GM18909 (cell line): Measurements from ENCODE around the gene SLC16A11.
"Not testable (repeated sequence)": the region's sequence is repeated elsewhere in the genome, so short reads cannot be mapped to it uniquely, and the experiment has no call there.

Source experiments
- ATAC-seq: cut with Tn5 transposase; IDR thresholded peaks from one replicate; pipeline ENCODE4 v1.9.1; 2021; ENCODE audit warnings: mild to moderate bottlenecking; ENCODE audit not compliant: unreplicated experiment, poor library complexity

SLC16A11 gene

DNA sequence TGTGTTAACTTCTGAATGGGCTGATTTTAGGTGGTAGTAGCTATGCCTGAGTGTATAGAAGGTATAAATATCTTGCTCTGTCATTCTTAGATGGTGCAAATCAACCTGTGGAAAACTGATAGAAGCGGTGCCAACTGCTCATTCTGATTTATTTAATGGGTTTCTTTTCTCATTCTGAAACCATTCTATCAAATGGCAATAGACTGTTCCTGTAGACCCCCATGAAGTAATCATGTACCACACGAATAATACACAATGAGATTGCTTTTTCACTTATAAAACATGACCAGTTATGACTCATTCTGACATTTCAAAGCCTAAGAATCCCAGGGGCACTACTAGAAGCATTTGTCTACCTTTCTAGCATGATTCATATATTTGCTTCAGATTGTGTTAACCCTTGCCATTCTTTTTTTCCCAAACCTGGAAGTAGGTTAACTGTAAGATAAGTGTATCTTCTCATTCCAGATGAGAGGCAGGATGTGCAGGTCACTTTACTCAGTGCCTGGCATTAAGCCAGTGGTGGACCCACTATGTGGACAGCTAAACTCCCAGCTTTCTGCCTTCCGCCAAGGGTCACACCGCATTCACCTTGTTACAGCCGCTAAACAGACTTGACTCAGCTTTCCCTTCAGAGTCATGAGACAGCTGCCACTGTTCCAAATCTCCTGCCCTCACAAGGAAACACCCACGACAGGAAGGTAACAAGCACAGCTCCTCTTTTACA is 16.4 kb upstream of the SLC16A11 start:
- ATAC-seq, result no peak

DNA sequence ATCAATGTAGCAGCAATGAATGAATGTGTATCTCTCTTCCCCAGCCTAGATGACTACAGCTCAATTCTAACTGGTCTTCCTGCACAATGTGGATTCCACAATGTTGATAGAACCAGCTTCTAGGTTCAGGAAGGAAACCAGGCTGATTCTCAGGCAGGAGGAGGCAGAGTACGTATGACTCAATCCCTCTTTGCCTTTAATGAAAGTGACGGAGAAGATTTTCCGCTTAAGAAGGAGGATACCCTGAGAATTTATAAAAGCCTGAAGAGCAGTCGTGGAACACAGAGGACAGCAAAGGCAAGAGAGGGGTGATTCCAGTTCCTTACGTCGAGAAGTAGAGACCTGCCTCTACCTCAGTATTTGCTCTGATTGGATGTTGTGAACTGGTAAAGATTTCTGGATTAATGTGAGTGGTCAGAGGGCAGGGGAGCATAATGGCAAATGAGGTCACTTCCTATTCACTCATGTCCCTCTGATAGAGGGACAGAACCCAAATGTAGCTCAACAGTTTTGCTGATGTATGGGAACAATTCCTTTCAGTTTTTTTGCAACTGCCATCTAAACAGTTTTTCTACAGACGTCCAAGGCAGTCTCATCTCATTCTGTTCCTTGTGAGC is 15.0 kb upstream of the SLC16A11 start:
- no peak for ATAC-seq

DNA sequence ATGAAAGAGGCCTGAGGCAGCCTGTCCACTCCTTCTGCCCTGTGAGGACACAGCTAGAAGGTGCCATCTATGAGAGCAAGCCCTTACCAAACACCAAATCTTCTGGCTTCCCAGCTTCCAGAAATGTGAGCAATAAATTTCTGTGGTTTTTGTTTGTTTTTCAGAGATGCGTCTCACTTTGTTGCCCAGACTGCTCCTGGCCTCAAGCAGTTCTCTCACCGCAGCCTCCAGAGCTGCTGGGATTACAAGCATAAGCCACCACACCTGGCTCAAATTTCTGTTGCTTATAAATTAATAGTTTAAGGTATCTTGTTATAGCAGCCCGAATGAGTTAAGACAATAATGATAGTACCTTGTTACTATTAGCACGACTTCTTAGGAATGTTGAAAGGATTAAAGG is 12.5 kb upstream of the SLC16A11 start:
- ATAC-seq, result no peak

DNA sequence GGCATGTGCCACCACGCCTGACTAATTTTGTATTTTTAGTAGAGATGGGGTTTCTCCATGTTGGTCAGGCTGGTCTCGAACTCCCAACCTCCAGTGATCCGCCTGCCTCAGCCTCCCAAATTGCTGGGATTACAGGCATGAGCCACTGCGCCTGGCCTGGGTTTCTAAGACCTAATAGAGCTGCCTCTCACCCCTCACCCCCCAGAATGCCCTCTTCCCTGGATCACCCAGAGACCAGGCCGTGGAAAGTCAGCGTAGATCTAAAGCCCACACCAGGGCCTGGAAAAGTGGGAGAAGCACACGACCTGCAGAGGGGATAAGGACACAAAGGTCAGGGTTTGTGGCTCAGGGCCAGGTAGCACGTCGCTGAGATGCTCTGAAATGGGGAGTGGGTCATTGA is 6.7 kb upstream of the SLC16A11 start:
- not testable (repeated sequence) for ATAC-seq

DNA sequence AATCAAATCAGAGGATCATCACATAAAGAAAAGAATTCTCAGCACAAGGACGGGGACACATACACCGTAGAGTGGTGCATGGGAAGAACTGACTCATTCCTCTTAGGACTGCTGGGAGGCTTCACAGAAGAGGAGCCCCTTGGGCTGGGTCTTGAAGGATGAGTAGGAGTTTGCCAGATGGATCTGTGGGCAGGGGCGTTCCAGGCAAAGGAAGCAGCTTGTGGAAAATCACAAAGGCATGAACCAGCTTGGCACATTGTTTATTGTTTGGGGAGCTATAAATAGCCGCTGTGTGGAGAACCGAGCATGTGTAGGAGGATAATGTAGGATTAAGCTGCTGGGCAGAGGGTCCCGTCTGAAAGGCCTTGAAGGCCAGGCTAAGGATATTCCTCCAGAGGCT is 5.1 kb upstream of the SLC16A11 start:
- no peak for ATAC-seq

DNA sequence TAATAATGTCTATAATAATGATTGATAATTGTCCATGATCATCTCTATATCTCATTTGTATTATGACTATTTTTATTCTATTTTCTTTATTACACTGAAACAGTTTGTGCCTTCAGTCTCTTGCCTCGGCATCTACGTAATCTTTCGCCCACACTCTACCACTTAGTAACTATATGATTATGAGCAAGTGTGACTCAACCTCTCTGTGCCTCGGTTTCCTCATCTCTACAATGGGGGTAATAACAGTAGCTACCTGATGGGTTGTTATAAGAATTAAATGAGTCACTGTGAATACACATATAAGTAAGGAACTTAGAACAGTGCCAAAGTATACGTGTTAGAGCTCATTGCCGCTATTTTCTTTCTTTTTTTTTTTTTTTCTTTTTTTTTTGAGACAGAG is 3.7 kb upstream of the SLC16A11 start:
- ATAC-seq, result no peak

DNA sequence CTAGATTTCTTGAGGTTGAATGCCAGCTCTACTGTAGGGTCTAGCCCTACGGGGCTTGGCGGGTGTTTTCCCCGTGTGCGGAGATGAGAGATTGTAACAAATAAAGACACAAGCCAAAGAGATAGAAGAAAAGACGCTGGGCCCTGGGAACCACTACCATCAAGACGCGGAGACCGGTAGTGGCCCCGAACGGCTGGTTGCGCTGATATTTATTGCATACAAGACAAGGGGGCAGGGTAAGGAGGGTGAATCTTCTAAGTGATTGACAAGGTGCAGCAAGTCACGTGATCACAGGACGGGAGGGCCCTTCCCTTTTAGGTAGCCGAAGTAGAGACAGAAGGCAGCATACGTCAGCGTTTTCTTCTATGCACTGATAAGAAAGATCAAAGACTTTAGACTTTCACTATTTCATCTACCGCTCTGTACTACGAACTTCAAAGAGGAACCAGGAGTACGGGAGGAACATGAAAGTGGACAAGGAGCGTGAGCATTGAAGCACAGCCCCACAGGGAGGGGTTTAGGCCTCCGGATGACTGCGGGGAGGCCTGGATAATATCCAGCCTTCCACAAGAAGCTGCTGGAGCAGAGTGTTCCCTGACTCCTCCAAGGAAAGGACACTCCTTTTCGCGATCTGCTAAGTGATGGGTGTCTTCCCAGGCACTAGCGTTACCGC is 3.0 kb upstream of the SLC16A11 start:
- ATAC-seq, result not testable (repeated sequence)

DNA sequence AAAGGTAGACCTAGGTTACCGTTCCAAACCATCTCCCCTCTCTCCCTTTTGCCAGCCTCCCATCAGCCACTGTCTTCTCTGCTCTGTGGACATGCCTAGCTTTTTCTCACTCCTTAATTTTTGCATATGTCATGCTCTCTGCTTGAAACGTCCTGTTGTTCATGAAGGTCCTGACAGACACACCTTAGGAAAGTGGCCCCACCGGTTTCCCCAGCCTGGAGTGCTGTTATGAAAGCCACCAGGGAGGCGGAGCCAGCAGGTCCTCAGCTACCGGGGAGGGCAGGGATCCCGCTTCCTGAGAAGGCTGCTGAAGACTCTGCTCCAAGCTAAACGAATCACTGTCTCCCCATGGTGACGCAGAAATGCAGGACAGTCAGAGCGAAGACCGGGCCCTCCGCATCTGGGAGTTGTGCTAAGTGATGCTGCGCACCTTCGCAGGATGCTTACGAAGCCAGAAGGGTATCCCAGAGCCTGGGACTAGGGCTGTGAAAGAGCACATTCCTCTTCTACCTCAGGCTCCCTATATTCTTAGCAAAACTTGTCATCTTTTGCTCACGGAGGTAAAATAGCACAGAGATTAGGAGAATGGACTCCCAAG is 2.3 kb upstream of the SLC16A11 start:
- no peak for ATAC-seq

DNA sequence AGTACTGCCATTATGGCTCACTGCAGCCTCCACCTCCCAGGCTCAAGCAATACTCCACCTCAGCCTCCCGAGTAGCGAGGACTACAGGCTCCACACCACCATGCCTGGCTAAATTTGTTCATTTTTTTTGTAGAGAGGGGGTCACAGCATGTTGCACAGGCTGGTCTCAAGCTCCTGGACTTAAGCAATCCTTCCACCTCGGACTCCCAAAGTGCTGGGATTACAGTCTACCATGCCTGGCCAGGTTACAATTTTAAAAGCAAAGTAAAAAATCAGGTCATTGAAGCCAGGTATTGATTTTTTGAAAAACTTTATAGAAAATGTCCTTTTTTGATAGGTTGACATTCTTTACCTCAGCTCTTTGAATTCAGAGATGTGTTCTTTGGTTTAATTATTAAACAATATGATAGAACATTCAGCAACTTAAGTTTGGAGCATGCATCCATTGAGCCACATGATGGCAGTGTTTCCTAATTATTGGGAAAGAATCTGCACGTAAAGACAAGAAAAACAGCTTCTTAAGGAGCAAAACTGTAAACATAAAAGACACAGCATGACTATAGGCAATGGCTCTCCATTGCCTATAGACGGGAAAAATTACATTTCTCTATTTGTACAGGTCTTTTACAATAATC is 1.7 kb upstream of the SLC16A11 start:
- no peak for ATAC-seq

DNA sequence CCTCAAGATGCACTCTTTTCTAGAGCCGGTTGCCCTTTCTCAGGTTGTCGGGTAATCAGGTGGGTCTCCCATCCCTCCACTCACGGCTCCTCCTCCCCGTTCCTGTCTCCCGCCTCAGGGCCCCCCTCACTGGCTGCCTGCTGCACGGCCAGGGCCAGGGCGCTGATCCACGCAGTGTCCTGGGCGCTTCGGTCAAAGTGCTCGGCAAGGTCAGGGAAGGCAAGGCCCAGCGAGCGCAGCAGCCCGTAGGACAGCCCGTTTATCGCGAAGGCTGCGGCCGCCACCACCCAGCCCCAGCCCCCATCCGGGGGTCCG is 753 bp downstream of the SLC16A11 start:
- no peak for ATAC-seq

DNA sequence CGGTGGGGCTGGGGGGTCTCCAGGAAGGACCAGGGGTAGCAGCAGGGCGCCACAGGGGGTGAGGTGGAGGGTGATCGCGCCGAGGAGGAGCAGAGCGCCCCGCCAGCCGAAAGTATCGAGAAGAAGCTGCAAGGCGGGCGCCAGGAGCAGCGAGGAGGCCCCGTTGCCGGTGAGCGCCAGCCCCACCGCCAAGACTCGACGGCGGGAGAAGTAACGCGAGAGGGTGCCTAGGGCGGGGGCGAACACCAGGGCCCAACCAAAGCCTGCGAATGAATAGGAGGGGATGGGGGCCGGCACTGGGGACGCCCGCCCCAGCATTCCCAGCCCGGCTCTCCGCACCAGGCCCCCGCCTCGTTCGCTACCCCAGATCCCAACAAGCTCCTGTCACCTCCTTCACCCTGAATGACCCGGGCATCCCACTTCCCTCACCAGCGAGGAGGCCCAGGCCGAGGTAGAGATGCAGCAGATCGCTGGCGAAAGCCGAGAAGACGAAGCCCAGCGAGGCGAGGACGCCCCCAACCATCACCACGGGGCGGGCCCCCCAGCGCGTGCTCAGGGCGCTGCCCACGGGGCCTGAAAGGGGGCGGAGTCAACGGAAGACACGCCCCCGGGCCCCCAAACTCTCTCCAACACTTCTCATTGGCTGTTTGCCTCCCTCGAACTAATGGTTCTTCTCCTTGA is 1.3 kb downstream of the SLC16A11 start:
- ATAC-seq, result no peak

DNA sequence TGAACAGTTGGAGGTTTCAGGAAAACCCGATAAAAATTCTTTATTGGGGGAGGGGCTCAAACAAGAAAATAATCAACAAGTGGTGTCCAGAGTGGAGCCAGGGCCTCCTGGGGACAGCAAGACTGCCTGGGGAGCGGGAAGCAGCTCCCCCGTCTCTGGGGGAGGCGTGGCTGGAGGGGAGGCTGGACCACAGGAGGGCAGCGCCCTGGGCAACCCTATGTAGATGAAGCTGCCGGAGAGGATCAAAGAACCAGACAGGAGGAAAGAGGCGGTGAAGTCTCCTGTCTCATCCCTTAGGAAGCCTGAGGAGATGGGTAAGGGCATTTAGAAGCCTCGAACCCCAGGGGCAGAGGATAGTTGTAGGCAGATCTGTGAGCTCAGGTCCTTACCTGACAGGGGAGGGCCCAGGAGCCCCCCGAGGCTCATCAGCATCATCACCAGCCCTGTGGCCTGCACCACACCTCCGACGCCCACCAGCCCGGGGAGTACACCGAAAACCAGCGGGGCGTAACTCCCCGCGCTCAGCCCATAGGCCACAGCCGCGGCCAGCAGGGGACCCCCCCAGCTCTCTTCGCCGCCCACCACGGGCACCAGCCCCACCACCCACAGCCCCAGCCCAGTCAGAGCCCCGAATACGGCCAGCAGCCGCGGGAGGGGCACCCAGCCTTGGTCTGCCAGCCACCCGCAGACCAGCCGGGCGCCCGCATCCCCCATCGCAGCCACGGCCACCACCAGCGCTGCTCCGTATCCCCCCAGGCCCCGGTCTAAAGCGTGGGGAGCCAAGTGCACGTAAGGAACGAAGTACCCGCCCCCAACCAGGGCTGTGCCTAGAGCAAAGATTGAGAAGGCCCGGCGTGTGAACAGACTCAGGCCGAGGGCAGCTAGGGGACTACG is 2.0 kb downstream of the SLC16A11 start:
- no peak for ATAC-seq

DNA sequence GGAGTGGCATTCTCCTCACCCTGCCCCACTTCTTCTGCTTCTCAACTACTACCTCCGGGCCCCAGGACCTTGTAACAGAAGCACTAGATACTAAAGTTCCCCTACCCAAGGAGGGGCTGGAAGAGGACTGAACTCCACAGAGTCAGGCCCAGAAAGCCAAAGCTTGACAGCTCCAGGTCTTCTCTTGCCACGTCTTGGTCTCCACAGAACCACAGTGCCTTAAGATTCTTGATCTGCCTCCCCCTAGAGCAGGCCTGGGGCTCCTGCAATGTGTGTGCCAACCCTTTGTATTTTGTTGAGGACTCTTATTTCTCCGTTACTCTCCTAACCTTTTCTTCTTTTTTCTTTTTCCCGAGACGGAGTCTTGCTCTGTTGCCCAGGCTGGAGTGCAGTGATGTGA is 4.1 kb downstream of the SLC16A11 start:
- ATAC-seq, result no peak

DNA sequence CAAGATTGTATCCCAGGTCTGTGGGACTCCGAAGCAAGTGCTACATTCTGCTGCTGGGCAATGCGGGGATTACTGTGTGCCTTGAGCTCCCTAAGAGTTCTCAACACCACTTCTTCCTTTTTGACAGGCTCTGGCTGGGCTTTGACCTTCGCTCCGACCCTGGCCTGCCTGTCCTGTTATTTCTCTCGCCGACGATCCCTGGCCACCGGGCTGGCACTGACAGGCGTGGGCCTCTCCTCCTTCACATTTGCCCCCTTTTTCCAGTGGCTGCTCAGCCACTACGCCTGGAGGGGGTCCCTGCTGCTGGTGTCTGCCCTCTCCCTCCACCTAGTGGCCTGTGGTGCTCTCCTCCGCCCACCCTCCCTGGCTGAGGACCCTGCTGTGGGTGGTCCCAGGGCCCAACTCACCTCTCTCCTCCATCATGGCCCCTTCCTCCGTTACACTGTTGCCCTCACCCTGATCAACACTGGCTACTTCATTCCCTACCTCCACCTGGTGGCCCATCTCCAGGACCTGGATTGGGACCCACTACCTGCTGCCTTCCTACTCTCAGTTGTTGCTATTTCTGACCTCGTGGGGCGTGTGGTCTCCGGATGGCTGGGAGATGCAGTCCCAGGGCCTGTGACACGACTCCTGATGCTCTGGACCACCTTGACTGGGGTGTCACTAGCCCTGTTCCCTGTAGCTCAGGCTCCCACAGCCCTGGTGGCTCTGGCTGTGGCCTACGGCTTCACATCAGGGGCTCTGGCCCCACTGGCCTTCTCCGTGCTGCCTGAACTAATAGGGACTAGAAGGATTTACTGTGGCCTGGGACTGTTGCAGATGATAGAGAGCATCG is 5.6 kb downstream of the SLC16A11 start:
- ATAC-seq, result no peak

DNA sequence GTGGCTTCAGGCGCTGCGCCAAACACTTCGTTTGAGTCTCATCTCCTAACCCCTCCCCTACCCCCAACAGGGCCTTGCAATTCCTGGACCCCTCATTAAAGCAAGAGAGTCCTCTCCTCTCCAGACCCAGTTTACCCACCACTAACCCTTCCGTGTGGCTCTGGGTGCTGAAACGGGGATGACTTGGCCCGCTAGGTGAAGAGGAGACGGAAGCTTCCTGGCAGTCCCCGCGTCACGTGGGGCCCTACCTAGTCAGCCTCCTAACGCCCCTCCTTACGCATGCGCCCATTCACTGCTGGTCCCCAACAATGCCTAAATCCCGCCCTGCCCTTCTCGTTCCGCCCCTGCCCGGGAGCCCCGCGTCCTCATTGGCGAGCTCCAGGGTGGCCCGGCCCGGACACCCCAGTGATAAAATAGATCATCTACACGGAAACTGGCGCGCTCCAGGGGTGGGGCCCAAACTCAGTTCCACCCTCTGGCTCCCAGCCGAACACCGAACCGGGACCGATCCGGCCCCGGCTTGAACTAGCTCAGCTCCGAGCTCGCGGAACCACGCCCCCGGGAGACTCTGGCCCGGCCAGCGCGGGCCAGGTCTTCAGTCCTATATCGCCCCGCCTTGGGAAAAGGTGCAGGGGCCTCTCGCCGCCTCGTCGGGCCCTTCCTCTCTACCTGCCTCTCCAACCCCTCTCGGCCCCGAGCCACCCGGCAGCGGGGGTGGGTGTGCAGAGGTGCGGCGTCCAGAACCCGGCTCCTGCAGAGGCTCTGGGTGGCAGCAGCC is 8.1 kb downstream of the SLC16A11 start, which contains the start of gene SLC16A13:
Gene SLC16A13 (plus strand): TSS at position 425 of the 778 bp plus-strand sequence. CDS start 368 bp downstream, outside the sequence.
- ATAC-seq, result peak; percentile 90

DNA sequence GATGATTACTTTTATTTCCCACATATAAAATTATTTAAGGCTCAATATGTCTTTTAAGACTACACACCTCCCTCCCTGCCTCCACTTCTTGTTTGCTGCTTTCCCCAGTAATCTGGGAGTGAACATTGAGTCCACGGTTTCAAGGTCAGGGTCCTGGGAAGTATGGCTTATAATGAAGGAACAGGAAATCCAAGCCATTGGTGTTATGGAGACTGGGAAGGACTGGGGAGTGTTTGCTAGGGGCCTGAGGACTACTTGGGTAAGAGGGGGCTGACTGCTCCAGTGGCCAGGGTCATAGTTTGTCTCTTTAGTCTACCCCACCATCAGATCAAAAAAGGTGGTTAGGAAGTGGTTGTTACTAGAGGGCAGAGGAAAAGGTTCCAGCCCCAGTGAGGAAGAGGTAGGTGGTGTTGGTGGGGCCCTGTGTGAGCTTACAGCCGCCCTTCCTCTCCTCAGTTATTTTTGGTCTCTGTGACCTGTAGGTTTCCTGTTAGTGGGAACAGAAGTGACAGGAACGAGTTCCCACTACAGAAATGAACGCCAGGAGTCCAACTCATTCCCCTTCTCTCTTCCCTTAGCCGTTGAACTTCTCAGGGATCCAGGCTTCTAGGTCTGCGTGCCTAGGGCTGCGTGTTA is 8.8 kb downstream of the SLC16A11 start:
- ATAC-seq, result peak; percentile 11

DNA sequence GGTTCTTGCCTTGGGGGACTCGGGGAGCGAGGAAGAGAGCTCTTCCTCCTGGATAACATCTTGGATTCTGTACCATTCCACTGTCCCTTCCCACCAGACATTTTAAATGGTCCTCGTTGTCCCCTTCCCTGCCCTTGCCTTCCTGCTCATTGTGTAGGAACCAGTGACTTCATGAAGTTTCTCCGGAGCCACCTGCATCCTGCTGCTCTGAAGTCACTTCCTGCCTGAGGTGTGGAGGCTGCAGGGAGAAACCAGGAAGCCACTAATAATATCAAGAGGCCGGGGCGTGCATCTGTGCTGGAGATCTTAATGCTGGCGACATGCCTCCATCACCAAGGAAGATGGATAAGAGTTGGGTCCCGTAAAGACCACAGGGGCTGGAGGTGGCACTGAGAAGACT is 14.2 kb downstream of the SLC16A11 start:
- no peak for ATAC-seq
